Smooth muscle cell (in vitro differentiated cells): ENCODE measurements around the gene ZNF639. TPM values are rescaled to one million over a fixed set of nuclear protein-coding genes. Genes with fewer than 3 reads are reported as not detected.

Source experiments
- DNase-seq: peaks from one replicate; lab custom pipeline; 2025; ENCODE audit not compliant: unreplicated experiment; lab: John Stamatoyannopoulos, UW
- H2AFZ ChIP-seq: fragments of 200-600 bp; sonication (generic); 2 replicates; pipeline ENCODE4 v1.6.0; 2016; ENCODE audit warnings: antibody characterized with exemption, low read depth, mild to moderate bottlenecking
- H3F3A ChIP-seq: fragments of 200-600 bp; sonication (generic); 2 replicates; pipeline ENCODE4 v1.6.0; 2017; ENCODE audit warnings: antibody characterized with exemption, low read depth
- H3K27ac ChIP-seq: fragments of 200-600 bp; sonication (generic); 2 replicates; pipeline ENCODE4 v1.5.1; 2016; ENCODE audit warnings: low read depth, mild to moderate bottlenecking
- H3K27me3 ChIP-seq: fragments of 200-600 bp; sonication (generic); 2 replicates; pipeline ENCODE4 v1.6.1; 2016; ENCODE audit warnings: low read depth, mild to moderate bottlenecking
- H3K36me3 ChIP-seq: fragments of 200-600 bp; sonication (generic); 2 replicates; pipeline ENCODE4 v1.5.1; 2016; ENCODE audit warnings: low read depth
- H3K4me1 ChIP-seq: fragments of 200-600 bp; sonication (generic); 2 replicates; pipeline ENCODE4 v1.5.1; 2016; ENCODE audit warnings: low read depth
- H3K4me2 ChIP-seq: fragments of 200-600 bp; sonication (generic); 2 replicates; pipeline ENCODE4 v1.6.0; 2016; ENCODE audit warnings: mild to moderate bottlenecking
- H3K4me3 ChIP-seq: fragments of 200-600 bp; sonication (generic); 2 replicates; pipeline ENCODE4 v1.5.1; 2016; ENCODE audit warnings: mild to moderate bottlenecking
- H3K79me2 ChIP-seq: fragments of 200-600 bp; sonication (generic); 2 replicates; pipeline ENCODE4 v1.6.0; 2016; ENCODE audit warnings: low read depth, mild to moderate bottlenecking
- H3K9ac ChIP-seq: fragments of 200-600 bp; sonication (generic); 2 replicates; pipeline ENCODE4 v1.6.0; 2016; ENCODE audit warnings: low read depth
- H3K9me3 ChIP-seq: fragments of 200-600 bp; sonication (generic); replicated peaks from 2 replicates; pipeline ENCODE4 v1.5.1; 2016; ENCODE audit warnings: low read depth
- H4K20me1 ChIP-seq: fragments of 200-600 bp; sonication (generic); 2 replicates; pipeline ENCODE4 v1.6.0; 2016; ENCODE audit warnings: low read depth
- CTCF ChIP-seq: fragments of 200-600 bp; sonication (generic); IDR thresholded peaks from 2 replicates; pipeline ENCODE4 v1.5.1; 2017; ENCODE audit warnings: borderline replicate concordance, mild to moderate bottlenecking, antibody characterized with exemption; ENCODE audit not compliant: insufficient read depth, poor library complexity, severe bottlenecking
- WGBS: methylation state at CpG from one replicate; pipeline ENCODE4 v1.1.7; 2016; ENCODE audit warnings: low lambda C conversion rate; 5-methylcytosine and 5-hydroxymethylcytosine counted together
- polyA plus RNA-seq: library from polyadenylated mRNA; unstranded; fragments of >200 nt; fragmentation: Nextera tagmentation; extraction: Ambion mirVana; gene quantifications from 2 replicates; pipeline ENCODE4 v1.2.1, GENCODE V29; 2016
- total RNA-seq: library from RNA; depleted of rRNA; stranded (reverse); fragments of >200 nt; gene quantifications from 2 replicates; pipeline ENCODE4 v1.2.3, GENCODE V29; 2014

The ZNF639 gene
- total and polyA plus RNA-seq, 2 experiments from 2014 or later: 26.8 to 40.4 TPM

DNA sequence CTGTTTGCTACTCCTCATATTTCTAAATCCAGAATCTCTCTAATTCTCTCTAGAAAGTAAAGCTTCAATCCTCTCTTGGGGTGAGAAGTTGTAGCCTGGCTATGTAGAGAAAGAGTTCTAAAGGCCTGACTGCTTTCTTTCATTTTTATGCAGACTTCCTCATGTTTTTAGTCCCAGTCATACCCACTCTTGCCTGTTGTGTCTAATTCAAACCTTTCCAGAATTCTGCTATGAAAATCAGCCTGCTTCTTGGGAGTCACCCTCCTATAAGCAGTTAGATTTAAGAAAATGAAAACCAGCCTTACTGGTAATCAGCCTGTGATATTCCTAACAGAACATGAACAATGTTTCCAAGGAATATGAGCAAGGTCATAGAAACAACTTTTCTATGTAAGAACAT, 14.8 kb upstream of the ZNF639 start:
- TF ChIP-seq CTCF: no peak
- no peaks in the 10 kb centered on the region for H3K36me3 ChIP-seq
- H3K4me3 ChIP-seq: no peak overlapping the region
- H3K9ac ChIP-seq: no peak overlapping the region
- H3K79me2 ChIP-seq: no peaks in the 10 kb centered on the region
- peak overlapping the region; percentile 34 for H2AFZ ChIP-seq
- no peaks in the 10 kb centered on the region for H4K20me1 ChIP-seq
- no peaks in the 10 kb centered on the region for H3K27me3 ChIP-seq
- H3F3A ChIP-seq: no peaks in the 10 kb centered on the region
- no peaks in the 10 kb centered on the region for H3K9me3 ChIP-seq
- H3K4me1 ChIP-seq: no peaks in the 10 kb centered on the region
- no peak overlapping the region for H3K27ac ChIP-seq
- H3K4me2 ChIP-seq: no peak overlapping the region
- no peak for DNase-seq

GRCh38 chr3:179309225-179310078, 13.4 kb upstream of the ZNF639 start:
- no peak overlapping the region for H2AFZ ChIP-seq
- 75% methylated on average over 1 of the region's 1 CpG for WGBS
- no peaks in the 10 kb centered on the region for H3K9me3 ChIP-seq
- no peaks in the 10 kb centered on the region for H3K4me1 ChIP-seq
- H3K27ac ChIP-seq: no peak overlapping the region
- no peaks in the 10 kb centered on the region for H3K79me2 ChIP-seq
- no peak overlapping the region for H3K4me2 ChIP-seq
- TF ChIP-seq CTCF: no peak
- no peak for DNase-seq
- H3F3A ChIP-seq: no peaks in the 10 kb centered on the region
- H3K36me3 ChIP-seq: no peaks in the 10 kb centered on the region
- no peaks in the 10 kb centered on the region for H3K27me3 ChIP-seq
- no peak overlapping the region for H3K9ac ChIP-seq
- no peak overlapping the region for H3K4me3 ChIP-seq
- no peaks in the 10 kb centered on the region for H4K20me1 ChIP-seq

- H3K27me3 ChIP-seq: no peaks in the 10 kb centered on the region
- WGBS: 94% methylated on average over 2 of the region's 2 CpGs
- no peaks in the 10 kb centered on the region for H3K36me3 ChIP-seq
- no peak for TF ChIP-seq CTCF
- DNase-seq: no peak
- H2AFZ ChIP-seq: no peak overlapping the region
- no peak overlapping the region for H3K4me2 ChIP-seq
- no peak overlapping the region for H3K27ac ChIP-seq
- H3K4me3 ChIP-seq: no peak overlapping the region
- H3K79me2 ChIP-seq: peaks cover 5% of the 10 kb centered on the region
- no peak overlapping the region for H3K9ac ChIP-seq
- no peaks in the 10 kb centered on the region for H3F3A ChIP-seq
- H3K9me3 ChIP-seq: no peaks in the 10 kb centered on the region
- H4K20me1 ChIP-seq: peaks cover 1% of the 10 kb centered on the region
- no peaks in the 10 kb centered on the region for H3K4me1 ChIP-seq
Measured at GRCh38 chr3:179318876-179319275, 4.0 kb upstream of the ZNF639 start.

GRCh38 chr3:179321668-179322285, 1.1 kb upstream of the ZNF639 start:
- Histone ChIP-seq H3K36me3 (no peaks in the 10 kb centered on the region), H3K9me3 (no peaks in the 10 kb centered on the region), H3K9ac (no peak overlapping the region), H3K79me2 (peaks cover 34% of the 10 kb centered on the region), H3K4me2 (peak overlapping the region; percentile 93), H2AFZ (peak overlapping the region; percentile 96), H3F3A (no peaks in the 10 kb centered on the region), H3K27ac (peak overlapping the region; percentile 62), H4K20me1 (peaks cover 30% of the 10 kb centered on the region), H3K4me3 (peak overlapping the region; percentile 81), H3K27me3 (no peaks in the 10 kb centered on the region), H3K4me1 (peaks cover 12% of the 10 kb centered on the region)
- DNase-seq: no peak
- WGBS: 33% methylated on average over 10 of the region's 10 CpGs
- TF ChIP-seq CTCF: peak; percentile 43
